ENCODE measurements around the gene CFAP97D1. TPM values are rescaled to one million over a fixed set of nuclear protein-coding genes. Genes with fewer than 3 reads are reported as not detected.

The CFAP97D1 gene
- total RNA-seq, 2 donors from 2014 or later, result not detected

DNA sequence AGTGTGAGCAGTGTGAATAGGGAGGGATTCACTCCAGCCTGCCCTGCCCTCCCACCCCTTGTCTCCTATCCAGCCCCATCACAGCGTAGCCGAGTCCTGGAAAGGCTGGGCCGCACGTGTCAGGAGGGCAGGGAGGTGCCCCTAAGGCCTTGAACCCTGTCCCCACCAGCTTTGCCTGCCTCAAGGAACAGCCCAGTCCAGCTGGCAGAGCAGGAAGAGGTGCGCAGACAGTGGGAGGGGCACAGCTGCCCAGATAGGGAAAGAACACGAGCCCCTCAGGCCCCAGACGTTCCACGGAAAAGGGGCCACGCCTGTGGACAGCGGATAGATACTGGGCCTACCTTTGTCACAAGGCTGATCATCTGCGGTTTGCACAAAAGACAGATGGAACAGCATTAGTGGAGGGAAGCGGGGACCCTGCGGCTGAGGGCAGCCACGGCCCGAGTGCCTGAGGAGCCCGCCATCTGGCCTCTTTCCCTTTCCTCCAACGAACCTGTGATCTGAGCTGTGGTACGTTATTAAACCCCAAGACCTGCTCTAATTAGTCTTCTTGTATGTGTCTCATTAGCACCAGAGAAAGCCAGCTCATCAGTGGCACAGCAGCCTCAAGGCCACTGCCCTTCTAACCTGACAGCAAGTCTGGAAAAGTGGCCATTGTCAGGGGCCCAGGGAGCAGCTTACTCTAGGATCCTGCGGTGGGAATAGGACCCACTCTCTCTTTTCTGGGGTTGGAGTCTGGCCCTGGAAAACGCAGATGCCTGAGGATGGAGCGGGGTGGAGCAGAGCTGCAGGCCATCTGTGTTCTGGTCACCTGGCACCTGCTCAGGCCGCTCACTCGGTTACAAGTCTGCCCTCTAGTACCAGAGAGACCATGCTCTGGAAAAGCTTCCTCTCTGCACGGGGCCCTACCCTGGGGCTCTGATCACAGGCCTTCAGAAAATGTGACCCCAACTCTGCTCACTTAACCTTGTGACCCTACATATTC is 36.4 kb downstream of the CFAP97D1 start:
- intact Hi-C loops (cut with DNase I), result no loop called here

DNA sequence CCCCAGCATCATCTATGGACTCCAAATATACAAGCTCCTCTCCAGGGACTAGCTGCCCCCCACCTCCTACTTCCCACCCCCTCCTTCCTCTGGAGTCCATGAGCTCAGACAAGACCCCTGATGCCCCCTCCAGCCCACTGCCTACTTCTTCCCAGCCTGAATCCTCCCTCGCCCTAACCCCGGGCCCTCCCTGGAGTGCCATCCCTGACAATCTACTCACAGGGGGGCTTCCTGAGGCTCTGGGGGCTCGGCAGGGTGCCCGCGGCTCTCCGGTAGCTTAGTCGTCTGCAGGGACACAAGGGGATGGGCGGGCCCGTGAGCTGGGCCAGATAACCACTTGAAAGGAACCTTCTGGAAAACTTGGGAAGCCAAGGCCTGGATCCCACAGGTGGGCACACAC is 37.6 kb downstream of the CFAP97D1 start:
- DNase-seq (ENCODE audit: low spot score), result no peak
- intact Hi-C loops (cut with DNase I), result no loop called here

More for the DNA sequence above, 36.4 kb downstream of the CFAP97D1 start:
- no peak for DNase-seq (ENCODE audit: low spot score)

GRCh38 chr17:43818966-43819365 is 38.7 kb downstream of the CFAP97D1 start:
- intact Hi-C loops (cut with DNase I), result no loop called here
- DNase-seq (ENCODE audit: low spot score), result no peak

DNA sequence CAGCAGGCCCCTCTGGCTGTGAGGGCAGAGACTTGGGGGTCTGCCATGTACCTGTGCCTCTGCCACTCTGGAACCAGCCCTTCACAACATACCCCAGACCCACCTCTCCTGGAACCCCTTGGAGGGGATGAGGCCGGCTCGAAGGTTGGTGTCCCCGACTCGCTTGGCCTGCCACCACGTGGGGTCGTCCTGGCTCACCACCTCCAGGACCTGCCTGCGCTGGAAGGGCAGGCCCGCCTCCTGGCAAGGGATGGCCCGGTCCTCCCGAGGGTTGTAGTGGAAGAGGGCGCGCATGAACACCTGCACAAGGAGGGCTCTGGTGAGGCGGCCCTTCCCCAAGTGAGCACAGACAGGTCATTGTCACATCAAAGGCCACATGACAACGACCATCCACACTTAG is 40.5 kb downstream of the CFAP97D1 start:
- intact Hi-C loops (cut with DNase I), result no loop called here
- no peak for DNase-seq (ENCODE audit: low spot score)

GRCh38 chr17:43822570-43823190 is 42.4 kb downstream of the CFAP97D1 start:
- intact Hi-C loops (cut with DNase I), result no loop called here
- no peak for DNase-seq (ENCODE audit: low spot score)

- DNase-seq (ENCODE audit: low spot score), result no peak
- intact Hi-C loops (cut with DNase I), result no loop called here
These were observed 43.3 kb downstream of the CFAP97D1 start for GRCh38 chr17:43823350-43824084.

DNA sequence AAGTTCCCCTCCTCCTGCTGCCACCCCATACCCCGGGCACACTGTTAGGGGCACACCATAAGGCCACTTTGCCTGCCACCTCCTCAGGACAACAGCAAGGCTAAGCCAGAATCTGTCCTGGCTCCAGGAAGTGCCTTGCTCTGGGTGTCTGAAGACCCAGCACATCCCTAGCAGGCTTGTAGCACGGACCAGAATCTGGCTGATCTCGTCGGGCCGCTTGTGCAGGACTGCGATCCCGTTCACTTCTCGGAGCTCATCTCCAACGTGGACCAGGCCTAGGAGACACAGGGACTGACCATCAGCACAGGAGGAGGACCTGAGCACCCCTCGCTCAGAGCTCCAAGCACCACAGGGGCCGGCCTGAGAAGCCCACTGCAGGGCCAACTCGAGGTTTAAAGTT is 45.3 kb downstream of the CFAP97D1 start:
- DNase-seq (ENCODE audit: low spot score), result peak; percentile 68
- intact Hi-C loops (cut with DNase I), result no loop called here

DNA sequence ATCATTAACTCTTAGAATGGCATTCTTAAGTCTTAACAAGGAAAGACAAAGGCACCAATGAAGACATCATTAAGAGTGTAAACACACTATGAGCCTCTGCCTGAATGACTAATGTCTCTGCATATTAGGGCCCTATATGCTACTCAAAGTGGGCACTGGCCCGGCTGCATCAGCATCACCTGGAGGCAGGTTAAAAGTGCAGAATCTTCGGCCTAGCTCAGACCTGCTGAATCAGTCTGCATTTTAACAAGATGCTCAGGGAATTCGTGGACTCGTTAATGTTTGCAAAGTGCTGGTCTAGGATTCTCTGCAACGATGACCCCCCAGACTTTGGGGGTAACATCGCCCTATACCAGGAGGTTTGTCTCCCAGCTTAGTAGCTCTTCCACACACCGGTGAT is 46.0 kb downstream of the CFAP97D1 start:
- intact Hi-C loops (cut with DNase I), result no loop called here
- DNase-seq (ENCODE audit: low spot score), result peak; percentile 60

DNA sequence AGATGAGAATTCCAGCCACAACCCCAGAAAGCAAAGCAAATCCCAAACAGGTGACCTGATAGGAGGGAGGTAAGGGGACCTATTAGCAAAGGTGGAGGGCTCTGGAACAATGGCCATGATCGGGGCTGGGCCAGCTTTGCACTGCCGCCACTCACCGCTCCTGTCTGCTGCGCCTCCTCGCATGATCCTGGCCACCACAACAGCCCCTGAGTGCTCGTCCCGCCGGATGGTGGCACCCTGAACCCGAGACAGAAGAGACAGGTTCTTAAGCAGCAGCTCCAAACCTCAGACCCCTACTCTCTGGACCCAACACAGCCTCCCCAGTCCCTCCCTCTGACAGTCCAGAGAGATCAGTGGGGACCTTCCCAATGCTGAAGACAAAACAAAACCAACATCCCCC is 47.4 kb downstream of the CFAP97D1 start:
- intact Hi-C loops (cut with DNase I), result no loop called here

GRCh38 chr17:43829738-43830137 is 49.5 kb downstream of the CFAP97D1 start:
- DNase-seq (ENCODE audit: low spot score), result peak; percentile 68
- intact Hi-C loops (cut with DNase I), result loop anchor here in 1 of 2 donors (10.0 kb wide), 1 partner anchor 45 kb away; the partner anchor contains the start of gene CFAP97D1

More for the DNA sequence above, 47.4 kb downstream of the CFAP97D1 start:
- DNase-seq (ENCODE audit: low spot score), result peak; percentile 48

GRCh38 chr17:43830510-43831140 is 50.4 kb downstream of the CFAP97D1 start:
- intact Hi-C loops (cut with DNase I), result loop anchor here in 1 of 2 donors (10.0 kb wide), 1 partner anchor 46 kb away; the partner anchor contains the start of gene CFAP97D1
- DNase-seq (ENCODE audit: low spot score), result peak; percentile 13

DNA sequence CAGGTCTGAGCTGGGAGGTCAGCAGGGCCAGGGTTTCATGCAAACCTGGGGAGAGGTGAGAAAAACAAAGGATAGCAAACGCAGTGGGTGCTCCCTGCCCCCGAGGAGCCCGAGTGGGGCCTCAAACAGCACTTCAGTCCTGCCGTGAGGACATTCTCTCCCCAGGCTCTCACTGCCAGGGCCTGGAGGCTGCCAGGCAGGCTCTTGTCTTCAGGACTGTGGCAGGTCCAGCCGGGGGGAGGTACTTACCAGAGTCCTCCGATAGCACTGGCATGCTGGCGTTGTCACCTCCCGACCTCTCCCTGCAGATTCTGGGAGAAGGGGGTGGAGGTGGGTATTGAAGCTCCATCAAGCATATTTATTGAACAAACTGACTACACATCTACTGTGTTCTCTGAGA is 51.4 kb downstream of the CFAP97D1 start:
- intact Hi-C loops (cut with DNase I), result loop anchor here in 1 of 2 donors (10.0 kb wide), 1 partner anchor 47 kb away; the partner anchor contains the start of gene CFAP97D1
- DNase-seq (ENCODE audit: low spot score), result no peak

DNA sequence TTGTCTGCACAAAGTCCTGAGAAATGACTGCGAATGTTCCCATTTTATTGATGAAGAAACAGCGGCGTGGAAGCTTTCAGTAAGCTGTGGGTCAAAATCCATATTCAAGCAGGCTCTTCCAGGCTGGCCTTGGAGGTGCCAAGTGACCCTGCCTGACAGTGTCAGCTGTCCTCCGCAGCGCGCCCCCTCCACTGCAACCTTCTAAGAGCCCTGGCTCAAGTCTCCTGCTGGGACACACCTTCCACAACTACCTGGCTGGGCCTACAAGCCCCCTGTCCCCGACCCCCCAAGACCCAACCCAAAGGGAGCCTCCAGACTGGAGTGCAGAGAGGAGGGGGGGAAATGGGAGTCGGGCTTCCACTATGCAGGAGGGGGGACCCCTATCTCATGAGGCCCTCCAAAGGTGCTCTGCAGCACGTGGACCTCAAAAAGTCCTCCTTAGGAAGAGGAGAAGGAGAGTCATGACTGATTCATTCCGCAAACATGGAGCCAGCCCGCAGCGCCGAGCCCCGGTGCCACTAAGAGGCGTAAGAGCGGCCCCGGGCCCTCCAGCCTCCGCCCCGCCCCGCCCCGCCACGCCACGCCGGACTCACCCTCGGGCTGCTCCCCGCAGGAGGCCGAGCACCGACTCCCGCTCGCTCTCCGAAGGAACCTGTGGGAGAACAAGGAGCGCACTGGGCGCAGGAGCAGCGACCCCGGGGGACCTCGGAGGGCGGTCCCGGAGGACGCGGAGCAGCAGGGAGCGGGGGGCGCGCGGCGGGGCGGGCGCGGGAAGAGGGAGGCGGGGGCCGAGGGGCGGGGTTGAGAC is 52.1 kb downstream of the CFAP97D1 start:
- intact Hi-C loops (cut with DNase I), result loop anchor here in 1 of 2 donors (10.0 kb wide), 1 partner anchor 48 kb away; the partner anchor contains the start of gene CFAP97D1

GRCh38 chr17:43832976-43833829 is 53.0 kb downstream of the CFAP97D1 start, which contains the start of gene MPP3:
TSS of gene MPP3 (minus strand) at chr17:43833146. CDS start at chr17:43831906, 1,240 bp downstream.
- intact Hi-C loops (cut with DNase I), result loop anchor here in 1 of 2 donors (10.0 kb wide), 1 partner anchor 48 kb away; the partner anchor contains the start of gene CFAP97D1
- peak; percentile 87 for DNase-seq (ENCODE audit: low spot score)

More for the DNA sequence above, 52.1 kb downstream of the CFAP97D1 start:
- DNase-seq (ENCODE audit: low spot score), result peak; percentile 88

DNA sequence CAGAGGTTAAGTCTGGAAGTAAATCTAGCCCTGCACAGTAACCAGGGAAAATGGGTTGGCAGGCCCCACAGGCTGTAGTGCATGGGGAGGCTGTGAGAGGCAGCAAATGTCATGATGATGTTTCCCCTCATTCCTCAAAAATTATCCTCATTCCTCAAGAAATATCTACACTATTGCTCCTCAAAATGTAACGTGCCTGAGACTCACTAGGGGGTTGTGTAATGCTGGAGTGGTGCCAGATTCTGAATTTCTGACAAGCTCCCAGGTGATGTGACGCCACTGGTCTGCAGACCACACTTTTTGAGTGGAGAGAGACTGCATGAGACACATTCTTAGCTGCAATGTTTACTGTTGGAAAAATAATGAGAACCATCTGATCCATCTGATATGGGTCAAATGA is 53.9 kb downstream of the CFAP97D1 start:
- intact Hi-C loops (cut with DNase I), result loop anchor here in 1 of 2 donors (10.0 kb wide), 1 partner anchor 49 kb away; the partner anchor contains the start of gene CFAP97D1
- no peak for DNase-seq (ENCODE audit: low spot score)
